ENCODE results near the gene TBC1D2. TPM values are rescaled to one million over a fixed set of nuclear protein-coding genes. Genes with fewer than 3 reads are reported as not detected.

The TBC1D2 gene
- total and polyA plus RNA-seq, 2 of the 4 experiments (the other 2 are of a cell fraction) = 36.9 to 62.7 TPM

GRCh38 chr9:98157372-98157771 lies 98.1 kb downstream of the TBC1D2 start:
- no TSS peak for BruUV-seq (replicated peaks)
- Histone ChIP-seq H2AFZ (replicated peaks; ENCODE audit: low read length, poor library complexity) (no peak overlapping the region), H3K9me3 (ENCODE audit: control insufficient read depth, insufficient read depth, low read length) (no peaks in the 10 kb centered on the region), H2AK9ac (replicated peaks; ENCODE audit: low read depth, low read length, poor library complexity) (no peak overlapping the region), H3K4ac (ENCODE audit: low read depth, low read length) (no peak overlapping the region), H4K8ac (ENCODE audit: low read depth in 2 of 2, low read length in 2 of 2) (no peak overlapping the region), H3K4me3 (ENCODE audit: insufficient read depth, low read depth, low read length) (no peak overlapping the region), H3K14ac (replicated peaks; ENCODE audit: low read depth, low read length) (no peak overlapping the region), H2BK15ac (ENCODE audit: low read depth, low read length) (no peak overlapping the region), H4K91ac (ENCODE audit: insufficient read depth, low read depth, low read length) (no peak overlapping the region), H2BK20ac (ENCODE audit: low read depth, low read length) (no peak overlapping the region), H2BK5ac (ENCODE audit: low read depth, low read length, poor library complexity, severe bottlenecking) (no peak overlapping the region), H3K79me1 (ENCODE audit: low read depth in 1 of 2, low read length in 2 of 2) (no peaks in the 10 kb centered on the region), H3K18ac (ENCODE audit: low read depth, low read length) (no peak overlapping the region), H2AK5ac (ENCODE audit: low read depth, low read length) (no peak overlapping the region), H2BK120ac (ENCODE audit: low read depth, low read length) (no peak overlapping the region), H4K5ac (ENCODE audit: low read depth, low read length) (no peak overlapping the region), H3K9me1 (ENCODE audit: insufficient read depth, low read length) (no peaks in the 10 kb centered on the region), H3K9ac (ENCODE audit: low read depth, low read length) (no peak overlapping the region), H3K4me2 (ENCODE audit: low read depth, low read length) (no peak overlapping the region), H3K4me1 (ENCODE audit: control insufficient read depth, insufficient read depth, low read length) (no peaks in the 10 kb centered on the region), H4K20me1 (ENCODE audit: insufficient read depth, low read length) (no peaks in the 10 kb centered on the region), H3K23ac (ENCODE audit: low read depth, low read length) (no peak overlapping the region), H3K36me3 (ENCODE audit: control insufficient read depth, insufficient read depth, low read length) (no peaks in the 10 kb centered on the region), H3K56ac (ENCODE audit: extremely low read depth, insufficient read depth, low read length) (no peak overlapping the region), H3K27me3 (ENCODE audit: control insufficient read depth, insufficient read depth, low read length) (peaks cover 7% of the 10 kb centered on the region; the same call in 1 of the 2 replicates), H3K27ac (ENCODE audit: insufficient read depth, low read length) (no peak overlapping the region)
- CTCF ChIA-PET = no interaction called here
- intact Hi-C loops (cut with micrococcal nuclease) (no loop called here), dilution Hi-C loops (cut with HindIII; ENCODE audit: low sequenced_read_pairs, unreplicated experiment) (no loop called here), in situ Hi-C loops (cut with MboI; ENCODE audit: low sequenced_read_pairs) (no loop called here)
- ATAC-seq (ENCODE audit: low read depth) (no peak), DNase-seq (no peak)
- POLR2A ChIA-PET (ENCODE audit: unreplicated experiment) = no interaction called here
- WGBS, 2 experiments (ENCODE audit: extremely low coverage in 2 of 2, insufficient read length in 1 of 2) = 90% methylated on average over 7 of the region's 10 CpGs; no CpG with 5 or more reads in 1 of the 2 experiments
- TF ChIP-seq, protein P1, sequence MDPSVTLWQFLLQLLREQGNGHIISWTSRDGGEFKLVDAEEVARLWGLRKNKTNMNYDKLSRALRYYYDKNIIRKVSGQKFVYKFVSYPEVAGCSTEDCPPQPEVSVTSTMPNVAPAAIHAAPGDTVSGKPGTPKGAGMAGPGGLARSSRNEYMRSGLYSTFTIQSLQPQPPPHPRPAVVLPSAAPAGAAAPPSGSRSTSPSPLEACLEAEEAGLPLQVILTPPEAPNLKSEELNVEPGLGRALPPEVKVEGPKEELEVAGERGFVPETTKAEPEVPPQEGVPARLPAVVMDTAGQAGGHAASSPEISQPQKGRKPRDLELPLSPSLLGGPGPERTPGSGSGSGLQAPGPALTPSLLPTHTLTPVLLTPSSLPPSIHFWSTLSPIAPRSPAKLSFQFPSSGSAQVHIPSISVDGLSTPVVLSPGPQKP (IDR thresholded peaks at IDR 0.05; ENCODE audit: borderline replicate concordance, low read depth, low read length) = no peak
- no peak for TF ChIP-seq CTCF (conservative IDR thresholded peaks at IDR 0.05; ENCODE audit: low read depth, low read length)
- no peak for TF ChIP-seq MXI1 (IDR thresholded peaks at IDR 0.05; ENCODE audit: borderline replicate concordance, low read depth, low read length)
- no peak for TF ChIP-seq BHLHE40 (IDR thresholded peaks at IDR 0.05; ENCODE audit: low read depth, low read length)
- TF ChIP-seq CHD1 (IDR thresholded peaks at IDR 0.05; ENCODE audit: low read depth, low read length) = no peak
- no peak for TF ChIP-seq MAFK (IDR thresholded peaks at IDR 0.05; ENCODE audit: low read depth, low read length)
- TF ChIP-seq CEBPB (IDR thresholded peaks at IDR 0.05; ENCODE audit: low read depth, low read length) = no peak
- TF ChIP-seq FOS (IDR thresholded peaks at IDR 0.05; ENCODE audit: low read depth, low read length) = no peak
- no peak for TF ChIP-seq RFX5 (IDR thresholded peaks at IDR 0.05; ENCODE audit: low read depth, low read length)
- TF ChIP-seq MAZ (IDR thresholded peaks at IDR 0.05; ENCODE audit: borderline replicate concordance, low read depth, low read length) = no peak
- no peak for TF ChIP-seq NFE2L2 (IDR thresholded peaks at IDR 0.05; ENCODE audit: low read depth, low read length)

All from IMR-90 (cell line).